Brain microvascular endothelial cell (primary cell): Measurements from ENCODE around the gene SLC2A2.

ENCODE experiments used
- DNase-seq: peaks from one replicate; pipeline ENCODE4 v3.0.0-alpha.2; 2020
- H3K27ac ChIP-seq: fragments of 250-450 bp; sonication (Bioruptor Pico); 2 replicates; pipeline ENCODE4 v1.5.1; 2020; ENCODE audit warnings: mild to moderate bottlenecking, moderate library complexity
- H3K27me3 ChIP-seq: fragments of 250-450 bp; sonication (Bioruptor Pico); replicated peaks from 2 replicates; pipeline ENCODE4 v1.5.1; 2020; ENCODE audit warnings: mild to moderate bottlenecking
- H3K36me3 ChIP-seq: fragments of 250-450 bp; sonication (Bioruptor Pico); replicated peaks from 2 replicates; pipeline ENCODE4 v1.5.1; 2020; ENCODE audit warnings: mild to moderate bottlenecking
- H3K4me3 ChIP-seq: 2 replicates; pipeline ENCODE4 v1.5.1; 2011; ENCODE audit warnings: low read depth, mild to moderate bottlenecking, control low read depth, low read length, moderate library complexity
- CTCF ChIP-seq: IDR thresholded peaks from 2 replicates; pipeline ENCODE4 v1.5.1; 2011; ENCODE audit warnings: low read depth, mild to moderate bottlenecking, moderate library complexity, low read length, control low read depth, inconsistent platforms; ENCODE audit errors: missing control alignments
- in situ Hi-C: cut with HindIII; loops from 2 replicates; pipeline ENCODE4 v1.10.0; 2017; ENCODE audit warnings: low sequenced_read_pairs, low pct_ligation_motif_present

The SLC2A2 gene

GRCh38 chr3:171026597-171027293, at the start of gene SLC2A2:
Gene SLC2A2 (minus strand): TSS chr3:171026720. CDS start chr3:171026670, 50 bp downstream.
- no peak for TF ChIP-seq CTCF
- no peak within 1 kb of the TSS for H3K27ac ChIP-seq
- no peak within 1 kb of the TSS for H3K4me3 ChIP-seq
- H3K27me3 ChIP-seq: no peaks in the 10 kb centered on the region
- no peak for DNase-seq
- no peaks in the 10 kb centered on the region for H3K36me3 ChIP-seq
- in situ Hi-C loops: no loop called here

- Histone ChIP-seq H3K27ac (no peak overlapping the region), H3K36me3 (peaks cover 4% of the 10 kb centered on the region), H3K4me3 (no peak overlapping the region), H3K27me3 (no peaks in the 10 kb centered on the region)
- TF ChIP-seq CTCF: no peak
- no peak for DNase-seq
- in situ Hi-C loops: no loop called here
These were observed 45.9 kb upstream of the SLC2A2 start for GRCh38 chr3:171072432-171072831.

- no peaks in the 10 kb centered on the region for H3K27me3 ChIP-seq
- no peak overlapping the region for H3K4me3 ChIP-seq
- no peak overlapping the region for H3K27ac ChIP-seq
- H3K36me3 ChIP-seq: peaks cover 5% of the 10 kb centered on the region
- DNase-seq: no peak
- no peak for TF ChIP-seq CTCF
- in situ Hi-C loops: no loop called here
These were observed 42.1 kb upstream of the SLC2A2 start for GRCh38 chr3:171068658-171069057.

GRCh38 chr3:171066206-171066605, 39.7 kb upstream of the SLC2A2 start:
- Histone ChIP-seq H3K36me3 (peaks cover 5% of the 10 kb centered on the region), H3K27me3 (no peaks in the 10 kb centered on the region), H3K4me3 (no peak overlapping the region), H3K27ac (no peak overlapping the region)
- DNase-seq: no peak
- TF ChIP-seq CTCF: no peak
- in situ Hi-C loops: no loop called here

GRCh38 chr3:171065732-171066131, 39.2 kb upstream of the SLC2A2 start:
- TF ChIP-seq CTCF: no peak
- no peak for DNase-seq

GRCh38 chr3:171064461-171064860, 37.9 kb upstream of the SLC2A2 start:
- in situ Hi-C loops: no loop called here
- DNase-seq: no peak

More at GRCh38 chr3:171065732-171066131, 39.2 kb upstream of the SLC2A2 start:
- no peak overlapping the region for H3K27ac ChIP-seq
- H3K36me3 ChIP-seq: peaks cover 5% of the 10 kb centered on the region
- in situ Hi-C loops: no loop called here
- H3K4me3 ChIP-seq: no peak overlapping the region
- no peaks in the 10 kb centered on the region for H3K27me3 ChIP-seq

More at GRCh38 chr3:171064461-171064860, 37.9 kb upstream of the SLC2A2 start:
- no peak for TF ChIP-seq CTCF
- H3K4me3 ChIP-seq: no peak overlapping the region
- H3K36me3 ChIP-seq: peaks cover 5% of the 10 kb centered on the region
- no peak overlapping the region for H3K27ac ChIP-seq
- no peaks in the 10 kb centered on the region for H3K27me3 ChIP-seq
